GM12801 (cell line): ENCODE measurements around the gene TAS2R19.

ENCODE experiments used
- TF ChIP-seq, protein P1 (sequence below): IDR thresholded peaks from one replicate; pipeline ENCODE4 v1.5.1; 2011; ENCODE audit warnings: control low read depth; ENCODE audit not compliant: insufficient read length; ENCODE audit errors: extremely low read depth

Gene TAS2R19

GRCh38 chr12:10982244-10982643, 40.2 kb downstream of the TAS2R19 start:
- TF ChIP-seq, protein P1, sequence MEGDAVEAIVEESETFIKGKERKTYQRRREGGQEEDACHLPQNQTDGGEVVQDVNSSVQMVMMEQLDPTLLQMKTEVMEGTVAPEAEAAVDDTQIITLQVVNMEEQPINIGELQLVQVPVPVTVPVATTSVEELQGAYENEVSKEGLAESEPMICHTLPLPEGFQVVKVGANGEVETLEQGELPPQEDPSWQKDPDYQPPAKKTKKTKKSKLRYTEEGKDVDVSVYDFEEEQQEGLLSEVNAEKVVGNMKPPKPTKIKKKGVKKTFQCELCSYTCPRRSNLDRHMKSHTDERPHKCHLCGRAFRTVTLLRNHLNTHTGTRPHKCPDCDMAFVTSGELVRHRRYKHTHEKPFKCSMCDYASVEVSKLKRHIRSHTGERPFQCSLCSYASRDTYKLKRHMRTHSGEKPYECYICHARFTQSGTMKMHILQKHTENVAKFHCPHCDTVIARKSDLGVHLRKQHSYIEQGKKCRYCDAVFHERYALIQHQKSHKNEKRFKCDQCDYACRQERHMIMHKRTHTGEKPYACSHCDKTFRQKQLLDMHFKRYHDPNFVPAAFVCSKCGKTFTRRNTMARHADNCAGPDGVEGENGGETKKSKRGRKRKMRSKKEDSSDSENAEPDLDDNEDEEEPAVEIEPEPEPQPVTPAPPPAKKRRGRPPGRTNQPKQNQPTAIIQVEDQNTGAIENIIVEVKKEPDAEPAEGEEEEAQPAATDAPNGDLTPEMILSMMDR = no peak

DNA sequence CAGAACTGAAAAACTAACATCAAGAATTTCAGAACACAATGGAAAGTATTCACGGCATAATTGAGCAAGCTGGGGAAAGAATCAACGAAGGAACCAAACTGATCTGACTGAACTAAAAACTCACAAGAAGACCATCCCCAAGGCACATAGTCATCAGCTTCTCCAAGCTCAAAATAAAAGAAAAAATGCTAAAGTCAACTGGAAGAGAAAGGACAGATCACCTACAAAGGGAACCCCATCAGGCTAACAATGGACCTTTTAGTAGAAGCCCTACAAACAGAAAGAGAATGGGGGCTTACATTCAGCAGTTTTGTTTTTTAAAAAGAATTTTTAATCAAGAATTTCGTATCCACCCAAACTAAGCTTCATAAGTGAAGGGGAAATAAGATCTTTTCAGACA, 47.5 kb downstream of the TAS2R19 start:
- TF ChIP-seq, protein P1 = no peak
